Left forelimb (tissue), 1 donor: ENCODE results near the gene MPP3.

Source experiments
- DNase-seq: peaks from one replicate; pipeline ENCODE4 v3.0.0-alpha.2; 2018; ENCODE audit warnings: low spot score

MPP3 gene

GRCh38 chr17:43832168-43832975 lies 574 bp downstream of the MPP3 start:
- DNase-seq, result peak; percentile 74

DNA sequence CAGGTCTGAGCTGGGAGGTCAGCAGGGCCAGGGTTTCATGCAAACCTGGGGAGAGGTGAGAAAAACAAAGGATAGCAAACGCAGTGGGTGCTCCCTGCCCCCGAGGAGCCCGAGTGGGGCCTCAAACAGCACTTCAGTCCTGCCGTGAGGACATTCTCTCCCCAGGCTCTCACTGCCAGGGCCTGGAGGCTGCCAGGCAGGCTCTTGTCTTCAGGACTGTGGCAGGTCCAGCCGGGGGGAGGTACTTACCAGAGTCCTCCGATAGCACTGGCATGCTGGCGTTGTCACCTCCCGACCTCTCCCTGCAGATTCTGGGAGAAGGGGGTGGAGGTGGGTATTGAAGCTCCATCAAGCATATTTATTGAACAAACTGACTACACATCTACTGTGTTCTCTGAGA lies 1.3 kb downstream of the MPP3 start:
- DNase-seq, result no peak

DNA sequence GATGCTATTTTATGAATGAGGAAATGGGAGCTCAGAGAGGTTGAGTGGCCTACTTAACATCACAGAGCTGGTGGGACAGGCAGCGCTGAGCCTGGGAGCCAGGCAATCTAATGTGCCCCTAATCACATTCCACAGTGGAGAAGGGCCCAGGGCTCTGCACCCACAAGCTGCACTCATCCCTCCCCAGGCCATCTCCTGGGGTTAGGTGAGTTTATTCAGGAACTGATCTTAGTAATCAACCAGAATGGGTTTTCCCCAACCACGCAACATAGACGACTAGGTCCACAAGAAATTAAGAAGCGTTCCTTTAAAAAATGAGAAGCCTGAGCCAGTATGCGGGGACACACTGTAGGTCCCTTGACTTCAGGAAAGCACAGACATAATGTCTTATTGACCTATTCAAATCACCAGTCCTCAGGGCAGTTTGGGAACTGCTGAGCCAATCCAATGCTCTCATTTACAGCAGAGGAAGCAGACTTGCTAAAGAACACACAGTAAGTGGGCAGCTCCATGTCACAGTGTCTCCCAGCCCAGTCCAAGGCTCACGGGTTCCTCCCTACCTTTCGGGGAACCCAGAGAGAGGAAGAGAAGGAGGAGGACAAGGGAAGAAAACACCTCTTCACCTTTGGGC lies 2.3 kb downstream of the MPP3 start:
- no peak for DNase-seq

DNA sequence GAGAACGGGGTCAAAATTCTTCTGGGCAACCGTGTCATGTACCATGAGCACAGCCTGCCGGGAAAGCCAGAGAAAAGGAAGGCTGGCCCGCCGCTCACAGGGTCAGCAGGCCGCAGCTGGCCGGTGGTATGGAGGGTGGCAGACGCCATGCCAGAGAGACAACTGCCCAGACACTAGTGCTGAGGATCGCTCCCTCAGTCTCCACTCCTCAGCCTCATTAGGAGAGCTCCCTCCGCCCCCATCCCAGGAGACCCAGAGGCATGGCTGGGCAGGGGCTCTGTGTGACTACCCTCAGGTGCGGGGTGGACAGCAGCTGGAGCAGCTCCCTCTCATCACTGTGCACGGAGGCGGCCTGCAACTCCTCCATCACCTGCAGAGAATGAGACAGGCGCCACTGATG lies 3.2 kb downstream of the MPP3 start:
- no peak for DNase-seq

GRCh38 chr17:43827596-43827995 lies 5.3 kb downstream of the MPP3 start:
- no peak for DNase-seq

- no peak for DNase-seq
Observed at GRCh38 chr17:43826206-43826605, 6.7 kb downstream of the MPP3 start.

DNA sequence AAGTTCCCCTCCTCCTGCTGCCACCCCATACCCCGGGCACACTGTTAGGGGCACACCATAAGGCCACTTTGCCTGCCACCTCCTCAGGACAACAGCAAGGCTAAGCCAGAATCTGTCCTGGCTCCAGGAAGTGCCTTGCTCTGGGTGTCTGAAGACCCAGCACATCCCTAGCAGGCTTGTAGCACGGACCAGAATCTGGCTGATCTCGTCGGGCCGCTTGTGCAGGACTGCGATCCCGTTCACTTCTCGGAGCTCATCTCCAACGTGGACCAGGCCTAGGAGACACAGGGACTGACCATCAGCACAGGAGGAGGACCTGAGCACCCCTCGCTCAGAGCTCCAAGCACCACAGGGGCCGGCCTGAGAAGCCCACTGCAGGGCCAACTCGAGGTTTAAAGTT lies 7.4 kb downstream of the MPP3 start:
- no peak for DNase-seq

DNA sequence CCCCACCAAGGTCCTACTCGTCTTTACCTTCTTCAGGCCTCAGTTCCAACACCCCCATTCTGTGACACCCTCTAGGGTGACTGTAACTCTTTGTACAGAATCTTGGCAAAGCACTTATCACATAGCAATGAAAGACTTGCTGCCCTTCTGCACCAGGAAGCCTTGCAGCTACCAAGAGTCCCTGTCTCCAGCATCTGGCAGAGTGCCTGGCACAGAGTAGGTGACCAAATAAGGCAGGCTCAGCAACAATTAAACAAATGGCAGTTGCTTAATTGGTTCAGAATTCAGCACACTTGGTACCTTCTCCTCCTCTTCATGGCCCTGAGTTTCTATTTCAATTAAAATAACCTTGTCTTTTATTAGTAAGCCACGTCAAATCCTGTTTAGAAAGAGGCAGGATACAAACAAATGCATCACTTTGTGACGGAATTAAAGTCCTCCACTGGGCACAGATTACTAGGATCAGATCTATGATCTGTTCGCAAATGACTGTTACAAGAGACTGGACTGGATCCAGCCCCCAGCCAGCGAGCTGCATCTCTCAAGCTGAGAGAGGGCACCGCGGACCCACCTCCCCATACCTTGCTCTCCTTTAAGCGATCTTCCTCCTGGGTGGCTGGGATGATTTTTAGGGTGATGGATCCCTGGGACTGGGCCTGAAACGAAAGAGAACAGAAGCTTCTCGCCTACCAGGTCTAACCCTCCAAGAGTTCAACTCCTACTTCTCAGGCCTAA lies 9.4 kb downstream of the MPP3 start:
- no peak for DNase-seq

GRCh38 chr17:43822570-43823190 lies 10.3 kb downstream of the MPP3 start:
- DNase-seq, result no peak

DNA sequence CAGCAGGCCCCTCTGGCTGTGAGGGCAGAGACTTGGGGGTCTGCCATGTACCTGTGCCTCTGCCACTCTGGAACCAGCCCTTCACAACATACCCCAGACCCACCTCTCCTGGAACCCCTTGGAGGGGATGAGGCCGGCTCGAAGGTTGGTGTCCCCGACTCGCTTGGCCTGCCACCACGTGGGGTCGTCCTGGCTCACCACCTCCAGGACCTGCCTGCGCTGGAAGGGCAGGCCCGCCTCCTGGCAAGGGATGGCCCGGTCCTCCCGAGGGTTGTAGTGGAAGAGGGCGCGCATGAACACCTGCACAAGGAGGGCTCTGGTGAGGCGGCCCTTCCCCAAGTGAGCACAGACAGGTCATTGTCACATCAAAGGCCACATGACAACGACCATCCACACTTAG lies 12.2 kb downstream of the MPP3 start:
- DNase-seq, result no peak

DNA sequence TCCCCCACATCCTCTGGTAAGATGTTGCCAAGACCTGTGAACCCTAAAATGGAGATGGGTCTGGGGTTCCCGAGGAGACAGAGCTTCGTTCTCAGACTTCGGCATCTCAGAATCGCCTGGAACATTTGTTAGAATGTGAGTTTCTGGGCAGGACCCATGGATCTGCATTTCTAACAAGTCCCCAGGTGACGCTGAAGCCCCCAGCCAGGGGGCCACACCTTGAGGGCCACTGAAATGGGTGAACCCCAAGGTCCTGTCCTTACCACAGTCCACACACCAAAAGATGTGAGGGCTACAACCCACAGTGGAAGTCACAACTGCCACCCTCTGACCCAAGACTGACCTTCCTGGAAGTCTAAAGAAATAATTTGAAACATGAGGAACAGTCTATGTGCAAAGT lies 14.0 kb downstream of the MPP3 start:
- DNase-seq, result no peak

DNA sequence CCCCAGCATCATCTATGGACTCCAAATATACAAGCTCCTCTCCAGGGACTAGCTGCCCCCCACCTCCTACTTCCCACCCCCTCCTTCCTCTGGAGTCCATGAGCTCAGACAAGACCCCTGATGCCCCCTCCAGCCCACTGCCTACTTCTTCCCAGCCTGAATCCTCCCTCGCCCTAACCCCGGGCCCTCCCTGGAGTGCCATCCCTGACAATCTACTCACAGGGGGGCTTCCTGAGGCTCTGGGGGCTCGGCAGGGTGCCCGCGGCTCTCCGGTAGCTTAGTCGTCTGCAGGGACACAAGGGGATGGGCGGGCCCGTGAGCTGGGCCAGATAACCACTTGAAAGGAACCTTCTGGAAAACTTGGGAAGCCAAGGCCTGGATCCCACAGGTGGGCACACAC lies 15.1 kb downstream of the MPP3 start:
- DNase-seq, result no peak

DNA sequence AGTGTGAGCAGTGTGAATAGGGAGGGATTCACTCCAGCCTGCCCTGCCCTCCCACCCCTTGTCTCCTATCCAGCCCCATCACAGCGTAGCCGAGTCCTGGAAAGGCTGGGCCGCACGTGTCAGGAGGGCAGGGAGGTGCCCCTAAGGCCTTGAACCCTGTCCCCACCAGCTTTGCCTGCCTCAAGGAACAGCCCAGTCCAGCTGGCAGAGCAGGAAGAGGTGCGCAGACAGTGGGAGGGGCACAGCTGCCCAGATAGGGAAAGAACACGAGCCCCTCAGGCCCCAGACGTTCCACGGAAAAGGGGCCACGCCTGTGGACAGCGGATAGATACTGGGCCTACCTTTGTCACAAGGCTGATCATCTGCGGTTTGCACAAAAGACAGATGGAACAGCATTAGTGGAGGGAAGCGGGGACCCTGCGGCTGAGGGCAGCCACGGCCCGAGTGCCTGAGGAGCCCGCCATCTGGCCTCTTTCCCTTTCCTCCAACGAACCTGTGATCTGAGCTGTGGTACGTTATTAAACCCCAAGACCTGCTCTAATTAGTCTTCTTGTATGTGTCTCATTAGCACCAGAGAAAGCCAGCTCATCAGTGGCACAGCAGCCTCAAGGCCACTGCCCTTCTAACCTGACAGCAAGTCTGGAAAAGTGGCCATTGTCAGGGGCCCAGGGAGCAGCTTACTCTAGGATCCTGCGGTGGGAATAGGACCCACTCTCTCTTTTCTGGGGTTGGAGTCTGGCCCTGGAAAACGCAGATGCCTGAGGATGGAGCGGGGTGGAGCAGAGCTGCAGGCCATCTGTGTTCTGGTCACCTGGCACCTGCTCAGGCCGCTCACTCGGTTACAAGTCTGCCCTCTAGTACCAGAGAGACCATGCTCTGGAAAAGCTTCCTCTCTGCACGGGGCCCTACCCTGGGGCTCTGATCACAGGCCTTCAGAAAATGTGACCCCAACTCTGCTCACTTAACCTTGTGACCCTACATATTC lies 16.3 kb downstream of the MPP3 start:
- no peak for DNase-seq

DNA sequence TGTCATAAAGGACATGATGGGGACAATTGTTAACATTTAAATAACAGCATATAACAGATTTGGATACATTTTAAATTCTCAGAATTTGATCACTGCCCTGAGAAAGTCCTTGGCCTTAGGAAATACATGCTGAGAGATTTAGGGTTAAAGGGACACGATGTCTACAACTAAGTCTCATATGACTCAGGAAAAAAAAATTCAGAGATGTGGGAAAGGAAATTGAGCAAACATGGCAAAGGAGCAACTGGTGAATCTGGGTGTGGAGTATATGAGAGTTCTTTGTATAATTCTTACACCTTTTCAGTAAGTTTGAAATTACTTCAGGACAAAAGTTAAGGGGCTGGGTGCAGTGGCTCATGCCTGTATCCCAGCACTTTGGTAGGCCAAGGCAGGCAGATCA lies 18.2 kb downstream of the MPP3 start:
- DNase-seq, result no peak

GRCh38 chr17:43814026-43814425 lies 18.9 kb downstream of the MPP3 start:
- DNase-seq, result no peak

DNA sequence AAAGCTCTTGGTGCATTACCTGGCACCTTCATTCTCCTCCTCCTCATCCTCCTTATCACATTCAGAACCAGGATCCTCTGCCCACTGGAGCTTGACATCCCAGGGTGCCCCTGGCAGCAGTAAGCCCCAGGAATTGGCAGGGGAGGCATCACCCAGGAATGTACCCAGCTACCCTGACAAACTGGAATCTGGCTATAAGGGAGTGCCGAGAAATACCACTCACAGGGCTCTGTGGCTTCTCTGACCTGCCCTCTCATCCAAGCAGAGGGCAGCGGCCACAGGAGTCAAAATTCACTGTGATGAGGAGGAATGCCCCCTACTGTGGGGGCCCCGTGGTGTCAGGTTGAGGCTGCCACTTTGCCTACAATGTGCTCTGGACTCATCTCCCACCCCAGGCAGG lies 19.6 kb downstream of the MPP3 start:
- DNase-seq, result no peak

- DNase-seq, result no peak
Observed at GRCh38 chr17:43812396-43813265, 20.3 kb downstream of the MPP3 start.

DNA sequence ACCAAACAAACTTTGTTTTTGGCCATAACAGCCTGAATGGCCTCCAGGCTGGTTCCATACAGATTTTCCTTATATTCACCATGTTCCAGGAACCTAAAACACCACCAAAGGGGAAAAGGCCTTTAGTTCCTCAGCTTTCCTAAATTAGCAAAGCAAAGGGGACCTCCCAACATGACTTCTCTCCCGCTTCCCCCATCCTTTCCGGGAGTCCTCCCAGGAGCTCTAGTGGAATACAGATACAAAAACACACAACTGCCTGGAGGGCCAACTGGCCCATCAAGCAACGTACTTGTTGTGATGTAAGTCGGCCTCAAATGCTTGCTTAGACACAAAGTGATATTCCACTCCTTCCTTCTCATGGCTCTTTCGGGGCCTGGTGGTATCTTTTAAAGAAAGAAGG lies 22.1 kb downstream of the MPP3 start:
- DNase-seq, result no peak

GRCh38 chr17:43810226-43810715 lies 22.7 kb downstream of the MPP3 start:
- no peak for DNase-seq

GRCh38 chr17:43809121-43809520 lies 23.8 kb downstream of the MPP3 start:
- no peak for DNase-seq
